GM18499 (cell line): ENCODE measurements around the gene CENPI.
A peak's percentile ranks its signal among the peaks of the same experiment; 100 is the strongest.
"Not testable (repeated sequence)": the region's sequence is repeated elsewhere in the genome, so short reads cannot be mapped to it uniquely, and the experiment has no call there.

Source experiments
- ATAC-seq: cut with Tn5 transposase; IDR thresholded peaks from one replicate; pipeline ENCODE4 v1.9.1; 2021; ENCODE audit warnings: moderate number of reproducible peaks; ENCODE audit not compliant: insufficient read depth, unreplicated experiment

CENPI gene

GRCh38 chrX:101097546-101098453 is at the start of gene CENPI:
Gene CENPI, plus strand, starts transcription at chrX:101098204. Its CDS starts 2,867 bp downstream, at chrX:101101071.
- peak; percentile 86 for ATAC-seq

- ATAC-seq = no peak
Observed at GRCh38 chrX:101051153-101051548, 46.9 kb upstream of the CENPI start.

GRCh38 chrX:101051549-101052302 is 46.3 kb upstream of the CENPI start, which contains the start of gene TRMT2B:
Gene TRMT2B, minus strand, starts transcription at chrX:101052111. Its CDS starts 9,822 bp downstream, at chrX:101042289.
- peak; percentile 74 for ATAC-seq

- ATAC-seq = not testable (repeated sequence)
Observed at GRCh38 chrX:101056551-101056950, 41.5 kb upstream of the CENPI start.

- ATAC-seq = peak; percentile 87
Observed at GRCh38 chrX:101057093-101057714, 40.8 kb upstream of the CENPI start.

- no peak for ATAC-seq
Observed at GRCh38 chrX:101062176-101062575, 35.8 kb upstream of the CENPI start.

GRCh38 chrX:101071582-101071981 is 26.4 kb upstream of the CENPI start:
- ATAC-seq = no peak

- no peak for ATAC-seq
Observed at GRCh38 chrX:101078716-101079598, 19.0 kb upstream of the CENPI start, which contains the start of gene TMEM35A. Gene TMEM35A, plus strand, starts transcription at chrX:101078879. Its CDS starts 124 bp downstream, at chrX:101079003.

GRCh38 chrX:101079736-101080270 is 18.2 kb upstream of the CENPI start:
- ATAC-seq = no peak

- no peak for ATAC-seq
Observed at GRCh38 chrX:101080326-101081124, 17.5 kb upstream of the CENPI start.

- ATAC-seq = no peak
Observed at GRCh38 chrX:101081231-101081630, 16.8 kb upstream of the CENPI start.

- no peak for ATAC-seq
Observed at GRCh38 chrX:101091817-101092216, 6.2 kb upstream of the CENPI start.

GRCh38 chrX:101108284-101108683 is 10.3 kb downstream of the CENPI start:
- ATAC-seq = no peak

- no peak for ATAC-seq
Observed at GRCh38 chrX:101117701-101118100, 19.7 kb downstream of the CENPI start.

- no peak for ATAC-seq
Observed at GRCh38 chrX:101136235-101136634, 38.2 kb downstream of the CENPI start.
